ENCODE data around the gene APOBEC3G. TPM values are rescaled to one million over a fixed set of nuclear protein-coding genes. Genes with fewer than 3 reads are reported as not detected.
"Not testable (repeated sequence)": the region's sequence is repeated elsewhere in the genome, so short reads cannot be mapped to it uniquely, and the experiment has no call there.

APOBEC3G gene
- 31.3 TPM for total RNA-seq

GRCh38 chr22:39077026-39077840 is at the start of gene APOBEC3G:
APOBEC3G (plus strand) TSS chr22:39077275; CDS start chr22:39077362, 87 bp downstream.
- H3K9me3 ChIP-seq (ENCODE audit: low read depth, low read length); H3K27me3 ChIP-seq (ENCODE audit: insufficient read depth, low read length): not testable (repeated sequence)
- peak within 1 kb of the TSS; percentile 61 for H3K4me3 ChIP-seq (ENCODE audit: low read length)
- peaks cover 61% of the 10 kb centered on the region for H3K4me1 ChIP-seq (ENCODE audit: insufficient read depth, low read length)

GRCh38 chr22:39027717-39028116 is 49.4 kb upstream of the APOBEC3G start:
- H3K27me3 ChIP-seq (ENCODE audit: insufficient read depth, low read length): no peaks in the 10 kb centered on the region
- H3K4me3 ChIP-seq (ENCODE audit: low read length): no peak overlapping the region
- H3K9me3 ChIP-seq (ENCODE audit: low read depth, low read length): no peaks in the 10 kb centered on the region
- H3K4me1 ChIP-seq (ENCODE audit: insufficient read depth, low read length): peaks cover 10% of the 10 kb centered on the region

GRCh38 chr22:39028281-39028680 is 48.8 kb upstream of the APOBEC3G start:
- Histone ChIP-seq H3K27me3 (ENCODE audit: insufficient read depth, low read length) (no peaks in the 10 kb centered on the region), H3K9me3 (ENCODE audit: low read depth, low read length) (no peaks in the 10 kb centered on the region), H3K4me1 (ENCODE audit: insufficient read depth, low read length) (peaks cover 10% of the 10 kb centered on the region), H3K4me3 (ENCODE audit: low read length) (no peak overlapping the region)

- Histone ChIP-seq H3K4me3 (ENCODE audit: low read length) (no peak overlapping the region), H3K9me3 (ENCODE audit: low read depth, low read length) (no peaks in the 10 kb centered on the region), H3K4me1 (ENCODE audit: insufficient read depth, low read length) (peaks cover 2% of the 10 kb centered on the region), H3K27me3 (ENCODE audit: insufficient read depth, low read length) (no peaks in the 10 kb centered on the region)
Observed at GRCh38 chr22:39029227-39029626, 47.8 kb upstream of the APOBEC3G start.

- no peaks in the 10 kb centered on the region for H3K9me3 ChIP-seq (ENCODE audit: low read depth, low read length)
- no peak overlapping the region for H3K4me3 ChIP-seq (ENCODE audit: low read length)
- H3K4me1 ChIP-seq (ENCODE audit: insufficient read depth, low read length): no peaks in the 10 kb centered on the region
- H3K27me3 ChIP-seq (ENCODE audit: insufficient read depth, low read length): no peaks in the 10 kb centered on the region
Observed at GRCh38 chr22:39030705-39031104, 46.4 kb upstream of the APOBEC3G start.

GRCh38 chr22:39031434-39032295 is 45.4 kb upstream of the APOBEC3G start:
- not testable (repeated sequence) for H3K4me3 ChIP-seq (ENCODE audit: low read length); H3K4me1 ChIP-seq (ENCODE audit: insufficient read depth, low read length); H3K9me3 ChIP-seq (ENCODE audit: low read depth, low read length); H3K27me3 ChIP-seq (ENCODE audit: insufficient read depth, low read length)

- peaks cover 15% of the 10 kb centered on the region for H3K4me1 ChIP-seq (ENCODE audit: insufficient read depth, low read length)
- not testable (repeated sequence) for H3K4me3 ChIP-seq (ENCODE audit: low read length); H3K27me3 ChIP-seq (ENCODE audit: insufficient read depth, low read length); H3K9me3 ChIP-seq (ENCODE audit: low read depth, low read length)
Observed at GRCh38 chr22:39037071-39037470, 40.0 kb upstream of the APOBEC3G start.

- no peaks in the 10 kb centered on the region for H3K9me3 ChIP-seq (ENCODE audit: low read depth, low read length)
- no peak overlapping the region for H3K4me3 ChIP-seq (ENCODE audit: low read length)
- H3K27me3 ChIP-seq (ENCODE audit: insufficient read depth, low read length): no peaks in the 10 kb centered on the region
- peaks cover 22% of the 10 kb centered on the region for H3K4me1 ChIP-seq (ENCODE audit: insufficient read depth, low read length)
Observed at GRCh38 chr22:39039306-39040126, 37.6 kb upstream of the APOBEC3G start.

- peak overlapping the region; percentile 57 for H3K4me3 ChIP-seq (ENCODE audit: low read length)
- not testable (repeated sequence) for H3K27me3 ChIP-seq (ENCODE audit: insufficient read depth, low read length); H3K9me3 ChIP-seq (ENCODE audit: low read depth, low read length)
- peaks cover 22% of the 10 kb centered on the region for H3K4me1 ChIP-seq (ENCODE audit: insufficient read depth, low read length)
Observed at GRCh38 chr22:39040155-39040537, 36.9 kb upstream of the APOBEC3G start.

GRCh38 chr22:39040538-39041296 is 36.4 kb upstream of the APOBEC3G start, which contains the start of gene APOBEC3F:
APOBEC3F (plus strand) TSS chr22:39040864; CDS start chr22:39040961, 97 bp downstream.
- Histone ChIP-seq H3K4me3 (ENCODE audit: low read length) (peak within 1 kb of the TSS; percentile 57), H3K4me1 (ENCODE audit: insufficient read depth, low read length) (peaks cover 22% of the 10 kb centered on the region)
- not testable (repeated sequence) for H3K9me3 ChIP-seq (ENCODE audit: low read depth, low read length); H3K27me3 ChIP-seq (ENCODE audit: insufficient read depth, low read length)

- peaks cover 22% of the 10 kb centered on the region for H3K4me1 ChIP-seq (ENCODE audit: insufficient read depth, low read length)
- no peaks in the 10 kb centered on the region for H3K27me3 ChIP-seq (ENCODE audit: insufficient read depth, low read length)
- no peak overlapping the region for H3K4me3 ChIP-seq (ENCODE audit: low read length)
- no peaks in the 10 kb centered on the region for H3K9me3 ChIP-seq (ENCODE audit: low read depth, low read length)
Observed at GRCh38 chr22:39041908-39042307, 35.2 kb upstream of the APOBEC3G start.

- H3K27me3 ChIP-seq (ENCODE audit: insufficient read depth, low read length); H3K4me3 ChIP-seq (ENCODE audit: low read length); H3K9me3 ChIP-seq (ENCODE audit: low read depth, low read length): not testable (repeated sequence)
- H3K4me1 ChIP-seq (ENCODE audit: insufficient read depth, low read length): peaks cover 22% of the 10 kb centered on the region
Observed at GRCh38 chr22:39043063-39043462, 34.0 kb upstream of the APOBEC3G start.

- peaks cover 18% of the 10 kb centered on the region for H3K4me1 ChIP-seq (ENCODE audit: insufficient read depth, low read length)
- H3K9me3 ChIP-seq (ENCODE audit: low read depth, low read length); H3K27me3 ChIP-seq (ENCODE audit: insufficient read depth, low read length); H3K4me3 ChIP-seq (ENCODE audit: low read length): not testable (repeated sequence)
Observed at GRCh38 chr22:39045136-39045535, 31.9 kb upstream of the APOBEC3G start.

- H3K4me1 ChIP-seq (ENCODE audit: insufficient read depth, low read length); H3K27me3 ChIP-seq (ENCODE audit: insufficient read depth, low read length); H3K4me3 ChIP-seq (ENCODE audit: low read length); H3K9me3 ChIP-seq (ENCODE audit: low read depth, low read length): not testable (repeated sequence)
Observed at GRCh38 chr22:39049486-39049885, 27.6 kb upstream of the APOBEC3G start.
